Bone marrow (tissue), 2 donors: Measurements from ENCODE around the gene RERE.

ENCODE experiments used
- DNase-seq, 2 donors: peaks; one replicate each; lab custom pipeline; 2025; lab: John Stamatoyannopoulos, UW

RERE gene

DNA sequence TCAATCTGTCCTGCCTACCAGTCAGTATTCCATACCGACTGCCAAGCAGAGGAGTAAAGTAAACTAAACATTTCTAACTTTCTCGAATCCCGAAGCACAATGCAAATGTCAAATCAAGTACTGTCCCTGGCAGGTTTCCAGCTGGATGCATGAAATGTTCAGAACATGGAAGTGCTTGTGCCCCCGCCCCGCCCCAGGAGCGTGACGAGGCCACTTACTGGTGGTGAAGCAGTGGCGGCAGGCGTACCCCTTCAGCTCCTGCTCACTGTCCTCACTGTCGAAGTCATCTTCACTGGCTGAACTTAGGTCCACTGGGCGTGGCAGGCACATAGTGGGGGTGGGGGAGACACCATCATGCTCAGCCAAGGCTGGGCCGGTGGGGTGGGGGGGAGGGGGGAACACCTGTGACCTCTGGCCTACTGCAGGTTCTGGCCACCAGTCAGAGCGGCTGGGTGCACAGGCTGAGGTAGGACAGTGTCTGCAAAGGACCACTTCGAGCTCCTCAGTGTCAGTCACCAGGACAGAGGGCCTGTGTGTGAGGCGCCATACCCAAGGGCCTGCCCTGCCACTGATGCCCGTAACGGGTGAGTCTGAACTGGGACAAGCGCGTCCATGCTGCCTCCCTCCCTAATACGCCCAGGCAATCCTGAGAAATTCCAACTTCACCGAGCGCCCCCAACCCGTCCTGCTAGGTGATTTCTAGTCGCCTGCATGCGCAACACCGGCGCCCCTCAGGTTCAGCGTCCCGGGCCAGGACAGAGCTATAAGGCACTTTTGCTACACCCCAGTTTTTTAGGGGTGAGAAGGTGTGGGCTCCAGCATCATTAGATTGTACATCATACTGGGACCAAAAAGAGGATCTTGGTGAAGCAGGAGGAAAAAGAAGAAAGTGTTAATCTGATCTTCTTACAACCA, 452.7 kb downstream of the RERE start:
- no peak for DNase-seq

DNA sequence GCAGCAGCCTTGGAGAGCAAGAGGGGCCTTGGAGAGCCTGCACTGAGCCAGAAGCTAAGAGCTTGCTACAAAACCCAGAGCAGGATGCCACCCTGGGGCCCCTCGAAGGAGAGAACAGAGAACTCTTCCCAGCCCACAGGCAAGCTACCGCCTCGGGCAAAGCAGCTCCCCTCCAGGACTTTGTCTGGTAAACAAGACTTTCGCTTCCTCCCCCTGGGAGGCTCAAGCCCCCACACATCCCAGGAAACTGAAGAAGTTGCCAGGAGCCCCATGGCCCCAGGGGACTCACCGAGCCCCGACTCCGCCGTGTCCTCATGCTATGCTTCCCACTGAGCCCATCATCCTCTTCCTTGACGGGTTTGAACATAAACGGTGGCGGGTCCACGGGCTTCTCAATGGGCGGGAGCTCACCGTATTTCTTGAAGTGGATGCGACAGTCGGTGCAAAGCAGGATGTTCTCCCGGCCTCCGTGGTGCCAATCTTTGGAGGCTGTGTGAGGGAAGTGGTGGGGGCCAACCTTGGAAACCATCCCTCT, 453.6 kb downstream of the RERE start:
- DNase-seq = no peak

DNA sequence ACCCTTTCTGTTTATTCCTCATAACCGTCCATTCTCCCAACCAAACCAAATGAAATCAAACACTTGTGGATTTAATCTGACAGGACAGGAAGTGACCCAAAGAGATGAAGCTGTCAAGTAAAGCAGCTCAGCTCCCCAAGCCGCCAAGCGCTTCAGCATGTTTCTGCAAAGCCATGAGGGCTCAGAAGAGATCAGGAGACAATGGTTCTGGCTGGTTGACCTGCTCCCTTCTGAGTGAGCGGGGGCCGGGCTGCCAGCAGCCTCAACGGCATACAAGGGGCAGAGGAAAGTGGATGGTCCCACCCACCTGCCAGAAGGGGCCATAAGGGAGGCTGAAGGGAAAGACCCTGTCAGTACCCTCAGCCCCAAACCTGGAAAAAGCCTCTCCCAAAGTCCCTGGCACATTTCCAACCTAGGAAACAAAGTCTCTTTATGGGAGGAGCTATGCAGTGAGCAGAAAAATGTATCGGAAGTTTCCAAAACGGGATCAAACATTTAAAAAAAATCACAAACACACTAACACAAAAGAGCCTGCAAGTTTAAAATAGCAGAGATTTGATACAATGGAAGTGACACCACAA, 454.2 kb downstream of the RERE start:
- DNase-seq = no peak

DNA sequence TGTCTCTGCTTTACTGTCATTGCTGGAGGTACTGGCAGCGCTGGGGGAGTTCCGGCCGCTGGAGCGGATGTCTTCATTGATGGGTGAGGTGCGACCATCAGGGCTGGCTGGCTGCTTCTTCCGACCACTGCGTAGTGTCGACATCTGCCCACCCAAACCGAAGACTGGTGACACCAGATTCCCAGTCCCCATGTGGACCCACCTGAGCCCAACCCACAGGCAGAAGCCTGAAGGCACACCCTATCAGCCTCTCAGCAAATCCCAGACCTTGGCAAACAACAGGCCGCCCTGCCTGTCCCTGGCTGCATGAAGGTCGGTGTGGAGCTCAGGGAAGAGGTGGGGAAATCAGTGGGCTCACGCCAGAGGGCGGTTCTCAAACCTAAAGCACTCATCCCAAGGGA, 454.7 kb downstream of the RERE start:
- DNase-seq = no peak

DNA sequence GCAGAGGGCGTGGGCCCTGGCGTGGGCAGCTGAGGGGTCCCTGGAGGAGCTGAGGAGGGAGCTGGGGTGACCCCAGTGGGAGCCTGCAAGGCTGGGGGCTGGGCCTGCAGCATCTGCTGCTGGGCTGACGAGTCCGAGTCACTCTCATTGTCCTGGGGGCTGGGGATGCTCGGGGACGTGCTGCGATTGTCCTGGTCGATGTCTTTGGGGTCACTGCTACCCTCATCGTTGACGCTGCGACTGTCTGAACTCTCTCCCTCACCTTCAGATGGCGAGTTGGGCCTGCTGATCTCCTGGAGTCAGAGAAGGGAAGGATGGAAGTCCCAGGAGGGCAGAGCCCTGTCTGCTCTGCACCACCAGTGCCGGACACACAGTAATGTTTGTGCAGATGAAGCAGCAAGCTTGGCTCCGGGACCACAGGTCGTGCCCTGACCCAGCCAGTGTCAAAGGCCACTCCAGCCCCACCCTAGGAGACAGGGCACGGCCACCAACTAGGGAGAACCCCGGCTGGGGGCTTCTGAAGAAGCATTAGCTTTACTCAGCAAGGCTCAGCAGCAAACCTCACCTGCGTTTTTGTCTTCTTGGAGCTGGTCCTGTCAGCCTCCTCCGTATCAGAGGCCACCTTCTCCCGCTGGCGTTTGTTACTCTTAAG, 456.1 kb downstream of the RERE start:
- DNase-seq = no peak

DNA sequence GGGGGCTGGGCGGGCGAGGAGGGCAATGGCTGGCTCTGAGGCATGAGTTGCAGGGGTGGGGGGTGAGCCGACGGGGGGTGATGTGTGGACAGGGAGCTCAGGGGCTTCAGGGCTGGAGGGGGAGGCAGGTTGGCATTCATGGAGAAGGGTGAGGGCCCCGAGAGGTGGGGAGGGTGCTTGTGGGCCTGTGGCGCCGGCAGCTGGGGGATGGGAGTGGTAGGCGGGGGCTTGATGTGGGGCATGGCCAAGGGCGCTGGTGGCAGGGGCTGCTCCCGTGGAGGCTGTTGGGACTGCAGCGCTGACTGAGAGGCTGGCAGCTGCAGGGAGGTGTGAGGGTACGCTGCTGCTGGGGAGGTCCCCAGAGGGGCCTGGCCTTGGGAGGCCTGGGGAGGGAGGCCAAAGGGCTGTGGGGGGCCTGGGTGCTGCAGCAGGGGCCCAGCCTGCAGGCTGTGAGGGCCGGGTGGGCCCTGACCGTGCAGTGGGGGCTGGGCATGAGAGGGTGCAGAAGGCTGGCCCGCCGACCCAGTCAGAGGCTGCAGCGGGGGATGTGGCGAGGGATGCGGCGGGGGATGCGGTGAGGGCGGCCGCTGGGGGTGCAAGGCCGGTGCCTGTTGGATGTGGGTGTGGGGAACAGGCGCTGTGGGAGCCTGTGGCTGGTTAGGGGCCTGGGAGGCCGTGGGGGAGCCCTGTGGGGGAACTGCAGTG, 456.8 kb downstream of the RERE start:
- no peak for DNase-seq

DNA sequence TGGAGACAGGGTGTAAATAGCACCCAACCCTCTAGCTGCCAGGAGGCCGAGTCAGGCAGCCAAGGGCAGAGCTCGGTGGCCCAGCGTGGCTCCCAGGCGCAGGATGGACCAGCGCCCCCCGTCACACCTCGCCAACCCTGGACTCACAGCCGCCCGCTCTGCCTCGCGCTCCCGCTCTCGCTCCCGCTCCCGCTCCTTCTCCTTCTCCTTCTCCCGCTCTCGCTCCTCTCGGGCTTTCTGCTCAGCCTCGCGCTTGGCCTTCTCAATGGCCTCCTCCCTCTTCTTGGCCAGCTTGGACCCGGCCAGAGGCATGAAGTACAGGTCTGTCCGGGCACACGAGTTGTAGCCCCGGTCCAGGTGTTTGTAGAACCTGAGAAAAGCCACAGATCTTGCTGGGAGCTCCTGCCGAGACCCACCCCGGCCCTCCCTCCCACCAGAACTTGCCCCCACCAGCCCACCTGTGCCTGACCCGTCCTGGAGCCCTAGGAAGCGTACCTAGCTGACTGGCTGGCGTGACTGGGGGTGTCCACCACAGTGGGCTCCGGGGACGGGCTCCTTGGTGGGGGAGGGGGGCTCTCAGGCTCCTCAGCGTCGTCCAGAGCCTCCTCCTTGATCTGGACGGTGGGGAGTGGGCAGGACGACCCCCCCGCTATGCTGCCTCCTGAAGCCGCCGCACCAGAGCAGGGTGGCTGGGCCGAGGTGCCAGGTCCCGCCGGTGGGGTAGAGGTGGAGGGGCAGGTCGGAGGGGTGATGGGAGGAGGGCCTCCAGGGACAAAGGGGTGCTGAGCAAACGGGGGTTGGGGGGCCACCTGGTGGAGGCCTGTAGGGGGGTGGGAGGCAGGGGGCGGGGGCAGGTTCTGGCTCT, 457.6 kb downstream of the RERE start:
- DNase-seq = no peak

DNA sequence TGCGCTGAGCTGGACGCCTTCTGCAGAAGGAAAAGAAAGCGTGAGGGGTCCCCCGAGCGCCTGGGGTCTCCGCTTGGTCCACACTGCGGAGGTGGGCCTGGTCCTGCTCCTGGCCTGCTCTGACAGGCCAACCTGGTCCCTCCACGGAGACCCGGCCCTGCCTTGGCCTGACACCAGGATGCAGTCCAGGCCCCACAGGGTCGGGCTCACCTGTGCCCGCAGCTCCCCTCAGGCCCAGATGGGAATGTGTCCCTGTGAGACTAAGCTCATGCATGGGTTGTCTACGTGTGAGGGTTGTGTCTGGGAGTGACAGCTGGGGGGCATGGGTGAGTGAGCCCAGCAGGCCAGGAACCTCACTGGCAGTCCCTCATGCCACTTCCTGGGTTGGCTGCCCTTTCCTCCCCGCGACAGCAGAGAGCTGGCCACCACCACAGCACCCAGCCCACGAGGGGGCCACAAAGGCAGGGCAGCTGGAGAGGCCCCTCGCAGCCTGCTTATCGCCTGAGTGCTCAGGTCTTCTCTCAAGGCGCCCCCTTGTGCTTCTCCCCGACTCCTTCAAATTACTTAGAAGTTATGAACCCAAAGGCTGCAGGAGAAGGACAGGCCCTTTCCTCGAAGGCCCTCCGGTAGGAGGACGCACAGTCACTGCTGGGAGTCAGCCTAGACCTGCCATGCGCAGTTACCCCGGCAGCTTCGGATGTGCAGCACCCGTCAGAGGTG, 458.4 kb downstream of the RERE start:
- no peak for DNase-seq

DNA sequence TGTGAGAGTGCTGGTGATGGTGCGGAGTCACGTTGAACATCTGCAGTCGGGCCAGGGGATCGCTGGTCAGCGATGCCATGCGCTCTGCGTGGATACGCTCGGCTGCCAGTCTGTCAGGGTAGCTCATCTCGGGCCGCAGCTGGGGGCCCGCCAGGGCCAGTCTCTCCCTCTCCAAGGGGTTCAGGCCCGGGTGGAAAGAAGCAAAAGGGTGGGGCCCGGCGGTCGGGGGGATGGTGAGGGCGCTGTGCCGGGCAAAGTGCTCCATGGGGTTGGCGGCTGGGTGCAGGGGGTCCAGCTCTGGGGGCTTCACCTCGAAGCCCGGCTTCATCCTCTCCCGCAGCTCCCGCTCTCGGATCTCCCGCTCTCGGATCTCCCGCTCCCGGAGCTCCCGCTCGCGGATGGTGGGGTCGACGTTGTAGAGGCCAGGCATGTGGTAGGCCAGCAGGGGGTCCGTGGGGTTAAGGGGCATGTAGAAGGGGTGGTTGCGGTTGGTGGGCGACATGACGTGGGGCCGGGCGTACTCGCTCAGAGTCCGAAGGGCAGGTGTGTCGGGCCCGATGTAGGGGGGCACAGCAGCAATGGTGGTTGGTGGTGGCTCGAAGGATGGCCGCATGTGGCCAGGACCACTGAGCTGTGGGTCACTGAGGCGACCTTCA, 459.1 kb downstream of the RERE start:
- DNase-seq = no peak

DNA sequence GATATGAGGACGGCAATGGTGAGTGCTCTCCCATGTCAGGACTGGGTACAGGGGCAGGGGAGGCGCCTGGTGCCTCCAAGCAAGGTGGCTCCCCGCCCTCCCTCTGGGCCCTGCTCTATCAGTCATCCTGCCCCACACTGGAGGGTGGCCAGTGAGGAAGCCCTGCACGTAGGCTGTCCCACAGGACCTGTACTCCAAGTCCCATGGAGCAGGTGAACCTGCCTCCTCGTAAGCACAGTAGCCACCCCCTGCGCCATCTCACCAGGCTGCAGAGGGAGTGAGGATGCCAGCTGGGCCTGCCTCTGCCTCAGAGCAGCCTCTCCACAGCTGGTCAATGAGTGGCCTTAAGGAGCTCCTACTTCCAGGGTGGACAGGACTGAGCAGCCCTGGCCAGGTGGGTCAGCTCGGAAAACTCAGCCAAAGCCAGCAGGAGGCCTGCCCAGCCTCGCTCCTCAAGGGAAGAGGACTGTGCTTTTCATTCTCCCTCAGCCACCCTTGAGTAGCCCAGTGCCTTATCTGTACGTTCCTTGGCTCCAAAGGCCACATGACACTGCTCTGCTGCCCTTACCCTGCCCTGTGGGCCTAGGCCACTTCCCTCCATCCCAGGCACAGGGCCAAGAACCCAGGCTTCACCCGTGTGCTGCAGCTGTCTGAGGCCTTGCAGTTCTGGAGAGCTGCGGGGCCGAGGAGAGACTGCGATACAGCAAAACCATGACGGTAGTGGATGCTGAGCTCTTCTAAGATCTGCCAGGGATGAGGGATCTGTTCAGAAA, 459.9 kb downstream of the RERE start:
- no peak for DNase-seq

DNA sequence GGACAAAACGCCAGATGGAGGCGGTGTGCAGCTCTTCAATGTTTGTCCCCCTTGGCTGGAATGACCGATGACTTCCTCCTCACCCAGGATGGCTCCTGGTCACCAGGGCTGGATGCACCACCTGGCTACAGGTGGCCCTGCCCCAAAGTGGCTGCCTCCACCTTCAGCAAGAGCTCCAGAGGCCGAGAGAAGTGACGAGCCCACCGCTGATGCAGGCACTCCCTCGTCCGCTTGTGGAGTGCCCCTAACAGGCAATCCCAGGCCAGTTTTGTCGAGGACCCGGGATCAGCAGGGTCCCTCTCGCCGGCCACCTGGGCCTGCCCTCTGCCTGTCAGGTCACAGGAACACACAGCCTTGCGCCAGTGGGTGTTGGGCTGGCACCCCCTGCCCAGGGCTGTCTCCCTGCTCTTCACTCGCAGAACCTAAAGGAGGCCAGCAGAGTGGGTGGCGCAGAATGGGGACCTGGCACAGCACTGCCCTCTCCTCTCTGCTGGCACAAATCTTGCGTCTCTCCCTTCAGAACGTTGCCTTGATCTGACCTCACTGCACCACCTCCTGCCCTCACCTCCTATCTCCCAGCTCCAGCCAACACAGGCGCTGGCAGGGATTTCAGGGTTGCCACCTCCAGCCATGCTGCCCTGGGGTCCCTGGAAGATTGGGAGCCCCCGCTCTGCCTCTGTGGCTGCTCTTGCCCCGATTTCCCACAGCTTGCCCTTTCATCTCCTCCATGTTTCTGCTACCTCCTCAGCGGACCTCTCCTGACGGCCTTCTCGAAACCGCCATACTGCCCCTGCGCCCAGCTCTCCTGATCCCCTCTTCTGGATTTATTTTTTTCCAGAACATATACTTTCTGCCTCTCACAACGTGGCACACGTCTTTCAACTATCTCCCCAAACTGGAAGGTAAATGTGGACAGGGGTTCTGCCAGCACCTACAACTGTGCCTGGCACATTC, 460.9 kb downstream of the RERE start:
- DNase-seq = no peak

DNA sequence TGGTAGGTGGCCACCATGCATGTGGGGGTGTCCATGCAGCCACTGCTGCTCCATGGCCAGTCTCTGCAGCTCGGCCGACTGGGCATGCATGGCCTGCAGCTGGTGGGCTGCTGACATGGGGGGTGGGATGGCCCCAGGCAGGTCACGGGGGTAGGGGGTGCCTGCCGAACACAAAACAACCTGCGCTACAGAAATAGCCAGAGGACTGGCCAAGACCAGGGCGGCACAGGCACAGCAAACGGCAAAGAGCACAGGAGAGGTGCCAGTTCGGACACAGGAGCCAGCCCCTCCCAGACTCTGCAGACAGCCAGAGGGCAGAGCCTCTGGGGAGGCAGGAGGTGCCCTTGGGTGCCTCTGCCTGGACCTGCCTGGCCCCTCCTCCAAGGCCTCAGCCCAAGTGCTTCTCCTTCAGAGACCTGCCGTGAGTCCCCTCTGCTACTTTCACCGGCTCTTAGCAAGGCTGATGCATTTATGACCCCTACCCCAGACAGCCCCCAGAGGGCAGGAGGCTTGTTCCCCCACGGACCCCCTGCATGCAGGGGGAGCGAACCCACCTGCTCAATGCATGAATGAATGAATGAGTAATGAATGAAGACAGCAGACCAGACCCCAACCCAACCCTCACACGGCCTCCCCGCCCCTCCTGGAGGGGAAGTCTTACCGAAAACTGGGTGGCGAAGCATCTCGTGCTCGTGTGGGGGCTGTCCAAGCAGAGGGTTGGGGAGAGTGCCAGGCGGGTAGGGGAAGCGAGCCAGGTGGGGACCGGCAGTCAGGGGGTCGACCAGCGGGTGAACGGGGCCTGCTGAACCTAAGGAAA, 461.8 kb downstream of the RERE start:
- DNase-seq = no peak

DNA sequence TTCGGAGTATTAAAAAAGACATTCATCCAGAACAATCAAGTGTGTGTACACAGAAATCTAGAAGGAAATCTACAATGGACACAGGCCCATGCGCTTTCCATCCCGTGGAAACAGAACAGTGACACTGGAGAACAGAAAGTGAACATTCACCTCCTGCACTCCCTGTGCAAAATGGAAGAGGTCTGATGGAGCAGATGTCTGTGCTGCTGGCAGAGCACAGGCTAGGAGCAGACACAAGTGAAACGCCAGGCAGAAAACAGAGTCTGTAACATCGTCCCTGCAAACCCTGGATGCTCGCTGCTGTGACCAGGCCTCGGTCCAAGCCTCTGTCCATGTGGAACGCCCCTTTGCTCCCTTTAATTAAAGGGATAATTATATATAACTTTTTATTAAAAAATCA, 463.4 kb downstream of the RERE start:
- DNase-seq = no peak

DNA sequence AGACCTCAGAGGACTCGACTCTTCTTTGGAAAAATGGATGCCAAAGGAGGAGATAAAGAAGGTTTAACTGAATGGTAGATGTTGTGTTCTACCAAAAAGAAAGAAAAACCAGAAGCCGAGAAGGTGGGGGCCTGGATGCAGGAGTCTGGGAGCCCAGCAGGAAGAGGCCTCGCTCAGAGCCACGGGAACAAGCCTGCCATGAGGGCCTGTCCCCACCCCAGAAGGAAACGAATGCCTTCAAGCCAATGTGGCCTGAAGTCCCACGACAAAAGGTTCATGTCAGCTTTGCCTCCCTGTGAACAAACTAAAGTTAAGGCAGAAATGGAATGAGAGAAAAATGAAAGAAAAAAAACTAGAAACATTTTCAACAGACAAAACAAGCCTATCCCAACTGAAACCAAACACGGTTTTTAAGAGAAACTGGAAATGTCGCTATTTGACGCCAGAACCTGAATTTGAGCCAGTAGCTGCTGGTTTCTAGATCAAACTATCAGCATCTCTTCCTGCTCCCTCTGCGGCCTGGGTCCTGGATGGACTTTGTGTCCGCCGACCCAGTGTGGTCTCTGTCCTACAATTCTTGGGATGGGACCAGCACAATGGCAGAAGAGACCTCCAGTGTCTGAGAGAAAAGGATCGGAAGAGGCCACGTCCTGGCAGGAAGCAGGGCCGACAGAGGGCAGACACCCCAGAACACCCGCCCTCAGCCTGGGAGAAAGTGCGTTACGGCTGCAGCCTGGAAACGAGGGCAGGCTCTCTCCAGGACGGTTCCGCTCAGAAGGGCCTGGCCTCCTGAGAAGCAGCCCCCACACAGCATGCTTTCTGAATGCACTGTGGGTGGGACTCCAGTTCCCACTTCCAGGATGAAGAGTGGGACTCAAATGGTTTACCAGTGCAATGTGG, 464.3 kb downstream of the RERE start:
- no peak for DNase-seq

DNA sequence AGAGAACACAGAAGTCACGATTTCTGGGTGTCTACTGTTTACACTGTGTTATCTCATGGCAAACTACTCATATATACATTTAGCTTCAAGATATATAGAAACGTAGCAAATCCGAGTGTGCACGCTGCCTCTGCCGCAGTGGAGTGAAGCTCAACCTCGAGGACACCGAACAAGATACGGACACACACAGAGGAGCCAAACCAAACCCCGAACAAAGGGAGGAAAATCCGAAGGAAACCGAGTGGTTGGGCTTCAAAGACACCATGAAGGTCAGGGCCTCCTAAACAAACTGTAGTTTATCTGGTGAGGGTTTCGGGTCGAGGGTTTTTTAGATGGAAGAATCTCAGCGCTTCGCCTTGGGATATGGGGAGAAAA, 465.0 kb downstream of the RERE start:
- DNase-seq = no peak
